Left cardiac atrium (tissue), 4 donors: Measurements from ENCODE around the gene CCDC9B. TPM values are rescaled to one million over a fixed set of nuclear protein-coding genes. Genes with fewer than 3 reads are reported as not detected.

Experiments used
- ATAC-seq, 2 donors: fragments of 200-7000 bp; cut with Tn5 transposase; one replicate each; pipeline ENCODE4 v1.9.1; 2020; ENCODE audit warnings: mild to moderate bottlenecking in 2 of 2, moderate library complexity in 2 of 2
- DNase-seq: peaks from one replicate; pipeline ENCODE4 v3.0.0-alpha.2; 2020
- intact Hi-C, 2 donors: fragments of 100-400 bp; cut with DNase I; formaldehyde crosslinking; loops; one replicate each; pipeline versions ENCODE4 v1.14.1 to v1.15.1; 2022 to 2023
- total RNA-seq, 2 donors: library from RNA; stranded (reverse); fragmentation: NEBNext Ultra II Directional; extraction: Animal tissue kit (Norgen Biotek cat#: 25700); gene quantifications; one replicate each; pipeline ENCODE4 v1.2.1, GENCODE V29; 2021
- donor health status: DM: no; HTN: yes; CAD: no.
- donor health status: DM: no; HTN: yes; CAD: no; lungs with severe emphysema.
- donor health status: DM: yes; HTN: yes; CAD: no.
- donor health status: Dilated cardiomyopathy.

The CCDC9B gene
- total RNA-seq, 2 donors from 2014 or later = 72.1 to 83.8 TPM

- ATAC-seq (peak; percentile 83 to 85), DNase-seq (peak; percentile 84)
- intact Hi-C loops = loop anchor here in 1 of 2 donors (10.0 kb wide), 1 partner anchor 48 kb away; no protein-coding TSS in a partner anchor
These were observed 26.0 kb upstream of the CCDC9B start for GRCh38 chr15:40366457-40367370.

GRCh38 chr15:40365624-40366456, 25.1 kb upstream of the CCDC9B start:
- intact Hi-C loops = loop anchor here in 1 of 2 donors (10.0 kb wide), 1 partner anchor 49 kb away; no protein-coding TSS in a partner anchor
- DNase-seq (no peak), ATAC-seq (no peak)

GRCh38 chr15:40365016-40365415, 24.3 kb upstream of the CCDC9B start:
- intact Hi-C loops = loop anchor here in 1 of 2 donors (10.0 kb wide), 1 partner anchor 50 kb away; no protein-coding TSS in a partner anchor
- ATAC-seq (no peak), DNase-seq (no peak)

GRCh38 chr15:40364251-40364650, 23.5 kb upstream of the CCDC9B start:
- intact Hi-C loops = loop anchor here in 1 of 2 donors (10.0 kb wide), 1 partner anchor 51 kb away; no protein-coding TSS in a partner anchor
- DNase-seq (no peak), ATAC-seq (no peak)

GRCh38 chr15:40363611-40364010, 22.9 kb upstream of the CCDC9B start:
- ATAC-seq (no peak), DNase-seq (no peak)
- intact Hi-C loops = loop anchor here in 1 of 2 donors (10.0 kb wide), 1 partner anchor 51 kb away; no protein-coding TSS in a partner anchor

GRCh38 chr15:40361640-40362039, 20.9 kb upstream of the CCDC9B start:
- ATAC-seq = no peak
- intact Hi-C loops = loop anchor here in 1 of 2 donors (10.0 kb wide), 1 partner anchor 53 kb away; no protein-coding TSS in a partner anchor
- no peak for DNase-seq

GRCh38 chr15:40360015-40360414, 19.3 kb upstream of the CCDC9B start:
- intact Hi-C loops = loop anchor here in 1 of 2 donors (10.0 kb wide), 1 partner anchor 55 kb away; no protein-coding TSS in a partner anchor
- ATAC-seq (no peak), DNase-seq (no peak)

GRCh38 chr15:40358471-40359353, 18.0 kb upstream of the CCDC9B start:
- DNase-seq = no peak
- intact Hi-C loops = no loop called here
- ATAC-seq = peak; percentile 17 to 40

GRCh38 chr15:40357723-40358470, 17.2 kb upstream of the CCDC9B start, which contains the start of gene DISP2:
DISP2 (plus strand) TSS chr15:40358219; CDS start chr15:40358322, 103 bp downstream.
- ATAC-seq = peak; percentile 90 to 93
- intact Hi-C loops = no loop called here
- DNase-seq = peak; percentile 88

GRCh38 chr15:40357246-40357645, 16.5 kb upstream of the CCDC9B start:
- no peak for DNase-seq
- intact Hi-C loops = no loop called here

GRCh38 chr15:40355976-40356585, 15.3 kb upstream of the CCDC9B start:
- DNase-seq = no peak
- intact Hi-C loops = no loop called here
- ATAC-seq = no peak

More at GRCh38 chr15:40357246-40357645, 16.5 kb upstream of the CCDC9B start:
- ATAC-seq = no peak

- intact Hi-C loops = no loop called here
- DNase-seq = no peak
- ATAC-seq = peak in 1 of 2 donors; percentile 29
These were observed 13.9 kb upstream of the CCDC9B start for GRCh38 chr15:40354408-40355171.

GRCh38 chr15:40353697-40354096, 13.0 kb upstream of the CCDC9B start:
- DNase-seq = no peak
- intact Hi-C loops = no loop called here
- ATAC-seq = no peak

GRCh38 chr15:40352281-40352901, 11.7 kb upstream of the CCDC9B start:
- ATAC-seq = no peak
- no peak for DNase-seq
- intact Hi-C loops = no loop called here

GRCh38 chr15:40349163-40349562, 8.4 kb upstream of the CCDC9B start:
- ATAC-seq (no peak), DNase-seq (no peak)
- intact Hi-C loops = no loop called here

- no peak for DNase-seq
- peak in 1 of 2 donors; percentile 15 for ATAC-seq
- intact Hi-C loops = no loop called here
These were observed 7.7 kb upstream of the CCDC9B start for GRCh38 chr15:40348474-40348870.
